NCI-H2196 treated with DMSO at 0.1 percent for 48 hours (cell line): ENCODE data around the gene PLEKHA5.
"Not testable (repeated sequence)": the region's sequence is repeated elsewhere in the genome, so short reads cannot be mapped to it uniquely, and the experiment has no call there.

Experiments used
- DNase-seq: peaks from one replicate; lab custom pipeline; 2025; ENCODE audit not compliant: unreplicated experiment; lab: John Stamatoyannopoulos, UW

PLEKHA5 gene

DNA sequence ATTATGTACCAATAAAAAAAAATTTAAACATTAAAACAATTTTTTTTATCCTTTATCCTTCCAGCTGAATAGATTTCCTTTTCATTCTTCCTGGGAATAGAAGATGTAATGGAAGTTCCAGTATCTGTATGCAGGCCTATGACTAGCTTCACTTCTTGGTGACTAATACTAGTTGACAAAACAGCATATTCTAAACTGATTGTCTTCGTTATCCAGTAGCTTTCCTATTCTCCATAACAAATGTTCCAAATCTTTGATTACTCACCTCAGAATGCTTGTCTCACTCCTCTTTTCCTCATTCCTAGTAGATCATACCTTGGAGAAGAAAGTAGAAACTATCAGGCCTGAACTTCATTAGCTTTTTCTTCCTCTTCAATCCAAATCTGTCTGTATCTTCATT lies 70.7 kb downstream of the PLEKHA5 start:
- no peak for DNase-seq

DNA sequence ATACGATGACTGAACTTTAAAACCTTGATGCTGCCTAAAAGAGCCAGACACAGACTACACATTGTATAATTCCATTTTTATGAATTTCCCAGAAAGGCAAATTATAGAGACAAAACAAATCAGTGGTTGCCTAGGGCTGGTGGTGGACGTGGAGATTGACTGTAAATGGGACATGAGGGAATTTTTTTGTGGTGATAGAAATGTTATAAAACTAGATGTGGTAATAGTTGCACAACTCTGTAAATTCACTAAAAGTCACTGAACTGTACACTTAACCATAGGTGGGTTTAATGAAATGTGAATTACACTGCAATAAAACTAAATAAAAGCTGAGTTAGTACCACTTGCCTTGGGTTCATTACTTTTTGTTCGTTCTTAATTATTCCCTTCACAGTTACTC lies 72.1 kb downstream of the PLEKHA5 start:
- DNase-seq, result no peak

GRCh38 chr12:19203013-19203412 lies 73.5 kb downstream of the PLEKHA5 start:
- no peak for DNase-seq

DNA sequence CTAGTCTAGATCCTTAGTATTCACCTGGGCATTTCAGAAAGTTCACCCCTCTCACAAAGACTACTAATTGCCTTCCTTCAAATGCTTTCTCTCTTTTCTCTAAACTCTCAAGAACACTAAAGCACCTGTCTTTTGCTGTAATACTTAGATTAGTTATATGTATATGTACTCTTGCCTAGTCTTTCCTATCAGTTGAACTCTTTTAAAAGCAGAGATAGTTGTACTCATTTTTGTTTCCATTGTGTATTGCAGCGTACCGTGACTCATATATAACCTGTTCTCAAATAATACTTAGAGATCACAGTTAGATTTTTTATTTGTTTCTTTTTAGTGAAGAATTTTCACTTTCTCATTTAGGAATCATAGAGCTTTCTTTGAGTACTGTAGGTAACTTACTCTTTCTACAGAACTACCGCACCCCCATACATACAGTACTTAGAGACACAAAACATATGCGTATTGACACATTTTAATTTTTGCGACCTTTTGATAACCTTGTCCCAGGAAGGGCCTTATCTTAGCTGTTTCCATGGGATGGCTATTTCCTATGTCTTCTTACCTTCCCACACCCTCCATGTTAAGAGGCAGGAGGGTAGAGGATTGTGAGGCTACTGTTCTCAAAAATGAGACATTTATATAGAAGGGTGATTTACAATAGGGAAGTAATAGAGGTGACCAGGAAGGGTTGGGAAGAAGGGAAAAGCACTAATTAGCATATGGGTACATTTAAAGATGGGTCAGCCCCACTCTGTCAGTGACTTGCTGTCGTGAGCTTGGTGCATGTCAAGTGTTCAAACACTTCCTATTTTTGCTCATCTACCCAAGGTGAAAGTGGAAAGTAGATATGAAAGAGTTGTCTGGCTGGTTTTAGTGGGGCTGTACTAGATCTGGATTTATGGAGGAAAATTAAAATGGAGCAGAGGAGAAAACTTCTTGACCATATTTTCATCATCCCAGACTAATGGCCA lies 74.3 kb downstream of the PLEKHA5 start:
- no peak for DNase-seq

GRCh38 chr12:19205120-19205519 lies 75.6 kb downstream of the PLEKHA5 start:
- no peak for DNase-seq

DNA sequence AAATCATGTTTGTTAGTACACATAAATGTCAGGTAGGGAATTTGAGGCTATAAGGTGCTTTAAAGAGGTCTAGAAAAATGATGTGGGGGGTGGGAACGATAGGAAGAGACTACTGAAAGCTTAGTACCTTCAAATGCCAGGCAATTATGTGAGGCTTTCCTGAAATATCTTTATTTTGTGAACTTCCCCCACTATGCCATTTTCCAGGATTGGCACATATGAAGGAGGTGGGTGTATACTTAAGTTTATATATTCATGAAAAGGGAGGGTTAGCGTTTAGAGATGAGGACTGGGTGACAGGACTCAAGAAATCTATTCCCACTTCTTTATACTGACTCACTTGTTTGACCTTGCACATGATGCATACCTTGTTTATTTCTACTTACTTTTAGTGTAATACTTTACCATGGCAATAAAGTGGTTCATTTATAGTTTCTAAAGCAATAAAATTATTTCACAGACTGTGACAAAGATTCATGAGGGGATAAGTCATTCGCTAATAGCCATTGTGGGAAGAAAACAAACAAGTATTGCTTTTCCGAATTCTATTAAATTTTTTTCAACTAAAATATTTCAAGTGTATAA lies 77.1 kb downstream of the PLEKHA5 start:
- DNase-seq, result no peak

- DNase-seq, result no peak
These were observed 78.9 kb downstream of the PLEKHA5 start for GRCh38 chr12:19208456-19208855.

DNA sequence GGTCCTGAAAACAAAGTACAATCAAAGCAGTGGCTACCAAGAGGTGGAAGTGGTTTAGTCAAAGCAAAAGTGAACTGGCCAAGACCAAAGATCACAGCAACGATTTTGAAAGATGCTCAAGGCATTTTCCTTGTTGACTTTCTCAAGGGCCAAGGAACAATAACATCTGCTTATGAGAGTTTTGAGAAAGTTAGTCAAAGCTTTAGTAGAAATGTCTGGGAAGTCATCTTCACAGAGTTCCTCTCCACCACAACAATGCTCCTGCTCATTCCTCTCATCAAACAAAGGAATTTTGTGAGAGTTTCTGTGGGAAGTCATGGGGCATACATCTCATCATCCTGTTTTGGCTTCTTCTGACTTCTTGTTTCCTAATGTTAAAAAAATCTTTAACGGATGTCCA lies 80.1 kb downstream of the PLEKHA5 start:
- DNase-seq, result no peak

GRCh38 chr12:19211802-19212201 lies 82.3 kb downstream of the PLEKHA5 start:
- no peak for DNase-seq

DNA sequence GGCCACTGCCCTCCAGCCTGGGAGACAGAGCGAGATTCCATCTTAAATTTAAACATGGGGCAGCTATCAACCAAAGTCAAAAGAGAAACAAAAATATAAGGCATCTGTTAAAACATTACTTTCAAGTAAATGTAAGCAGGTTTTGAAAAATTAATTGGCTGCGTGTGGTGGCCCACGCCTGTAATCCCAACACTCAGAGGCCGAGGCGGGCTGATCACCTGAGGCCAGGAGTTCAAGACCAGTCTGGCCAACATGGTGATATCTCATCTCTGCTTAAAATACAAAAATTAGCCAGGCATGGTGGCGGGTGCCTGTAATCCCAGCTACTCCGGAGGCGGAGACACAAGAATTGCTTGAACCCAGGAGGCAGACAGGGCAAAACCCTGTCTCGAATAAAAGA lies 82.7 kb downstream of the PLEKHA5 start:
- DNase-seq, result no peak

DNA sequence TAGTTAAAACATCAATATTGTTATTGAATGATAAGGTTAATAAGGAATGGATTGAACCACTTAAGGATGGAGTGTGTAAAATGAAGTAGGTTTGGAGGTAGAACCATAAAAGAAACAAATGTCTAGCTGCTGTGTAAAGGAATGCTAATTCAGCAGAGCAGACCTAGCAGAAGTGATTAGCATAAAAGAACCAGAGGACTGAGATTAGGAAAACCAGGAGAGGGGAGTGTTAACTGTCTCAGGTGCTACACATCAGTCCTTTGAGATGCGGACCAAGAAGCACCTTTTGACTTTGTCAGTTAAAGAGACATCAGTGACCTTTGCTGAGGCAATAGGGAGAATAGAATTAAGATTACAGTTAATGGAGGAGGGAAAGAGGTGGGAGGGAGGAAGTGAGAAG lies 84.5 kb downstream of the PLEKHA5 start:
- DNase-seq, result no peak

DNA sequence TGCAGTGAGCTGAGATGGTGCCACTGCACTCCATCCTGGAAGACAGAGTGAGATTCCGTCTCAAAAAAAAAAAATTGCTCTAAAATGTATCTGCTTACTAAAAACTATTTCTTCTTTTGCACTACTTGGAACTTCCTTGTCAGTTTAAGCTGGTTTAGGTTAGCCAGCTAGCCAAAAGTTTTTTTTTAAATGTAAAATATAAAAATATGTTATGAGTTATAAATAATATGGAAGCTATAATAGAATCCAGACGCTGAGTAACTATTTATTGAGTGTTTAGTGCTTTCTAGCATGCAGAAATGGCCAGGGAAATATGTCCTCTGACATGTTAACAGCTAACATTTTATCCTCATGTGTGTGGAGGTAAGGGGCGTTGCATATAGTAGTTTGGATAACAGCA lies 85.6 kb downstream of the PLEKHA5 start:
- DNase-seq, result no peak

- DNase-seq, result no peak
These were observed 87.9 kb downstream of the PLEKHA5 start for GRCh38 chr12:19217446-19217845.

DNA sequence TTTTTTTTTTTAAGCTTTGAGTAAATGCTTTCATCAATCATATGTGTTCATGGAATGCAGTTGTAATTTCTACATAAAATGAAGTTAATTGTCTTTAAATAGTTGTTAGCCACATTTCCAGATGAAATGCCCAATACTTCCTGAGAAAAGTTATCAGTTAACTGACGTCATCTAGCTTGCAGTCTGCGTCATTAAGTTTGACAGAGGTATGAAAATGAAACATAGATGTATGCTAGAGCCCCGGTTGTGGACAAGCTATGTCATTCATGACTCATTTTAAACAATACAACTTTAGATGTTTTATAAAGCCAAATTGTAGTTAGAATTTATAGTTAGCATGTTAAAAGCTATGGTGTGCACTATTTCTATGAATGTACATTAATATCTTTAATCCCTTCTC lies 90.7 kb downstream of the PLEKHA5 start:
- DNase-seq, result no peak

- DNase-seq, result no peak
These were observed 91.4 kb downstream of the PLEKHA5 start for GRCh38 chr12:19220852-19221466.

DNA sequence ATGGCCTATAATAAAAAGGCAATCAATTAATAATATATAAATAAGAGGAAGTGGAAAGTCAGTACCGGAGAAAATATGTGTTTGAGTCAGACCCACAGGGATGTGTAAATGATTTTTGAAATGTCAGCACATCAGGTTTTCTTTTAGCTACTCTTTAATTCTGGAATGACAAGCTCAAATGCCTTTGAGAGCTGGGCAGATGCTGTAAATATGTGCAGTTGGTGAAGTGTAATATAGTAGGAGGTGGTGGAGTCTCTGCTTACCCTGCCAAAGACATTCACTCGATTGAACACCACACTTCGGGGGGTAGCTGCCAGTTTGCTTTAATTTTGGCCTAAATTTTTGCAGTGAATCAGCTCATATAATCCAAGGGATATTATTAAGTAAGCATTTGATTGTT lies 93.0 kb downstream of the PLEKHA5 start:
- no peak for DNase-seq

DNA sequence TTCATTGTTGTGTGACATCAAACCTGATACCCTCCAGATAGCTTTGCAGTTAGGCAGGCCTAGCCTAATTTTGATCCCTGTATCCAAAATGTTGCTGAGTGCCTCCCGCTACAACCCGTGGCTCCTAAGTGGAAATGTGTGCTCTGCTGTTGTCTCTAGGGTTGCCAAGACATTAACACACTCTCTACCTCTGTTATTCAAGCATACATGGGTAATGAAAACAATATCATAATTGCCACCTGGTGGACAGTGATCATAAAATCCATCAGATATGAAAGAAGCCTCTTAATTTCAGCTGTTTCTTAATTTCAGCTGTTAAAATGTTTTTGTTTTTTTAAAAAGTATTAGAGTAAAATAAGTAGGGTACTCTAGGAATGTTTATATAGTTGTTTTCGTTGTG lies 93.5 kb downstream of the PLEKHA5 start:
- no peak for DNase-seq

DNA sequence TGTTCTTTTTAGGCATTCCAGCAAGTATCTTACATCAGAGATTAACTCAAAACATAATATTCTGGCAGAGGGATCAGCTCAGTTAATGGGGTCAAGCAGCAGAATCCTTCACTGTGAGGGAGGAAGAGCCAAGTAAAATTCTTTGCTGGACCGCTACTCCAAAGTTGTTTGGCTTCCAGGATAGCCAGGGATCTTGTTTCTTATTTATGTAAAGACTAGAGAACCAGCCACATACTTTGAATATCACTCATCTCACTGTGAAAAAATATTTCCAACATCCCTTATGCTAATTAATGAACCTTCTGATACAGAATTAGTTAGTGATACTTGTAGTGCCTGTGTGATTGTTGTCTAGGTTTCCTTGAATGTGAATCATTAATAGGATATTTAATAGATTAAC lies 94.2 kb downstream of the PLEKHA5 start:
- no peak for DNase-seq

DNA sequence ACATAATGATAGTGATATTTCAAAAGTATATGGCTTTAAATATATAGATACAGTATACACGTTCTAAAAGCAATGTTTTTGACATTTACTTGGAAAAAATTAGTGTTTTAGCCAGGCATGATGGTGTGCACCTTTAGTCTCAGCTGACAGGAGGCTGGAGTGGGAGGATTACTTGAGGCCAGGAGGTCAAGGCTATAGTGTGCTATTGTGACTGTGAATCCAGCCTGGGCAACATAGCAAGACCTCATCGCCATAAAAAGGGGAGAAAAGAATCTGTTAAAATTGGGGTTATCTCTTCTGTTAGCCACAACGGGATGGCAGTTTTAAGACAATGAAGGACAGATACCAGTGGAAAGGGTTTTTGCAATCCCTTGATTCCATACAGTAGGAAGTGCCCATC lies 95.2 kb downstream of the PLEKHA5 start:
- DNase-seq, result no peak

- DNase-seq, result no peak
These were observed 97.8 kb downstream of the PLEKHA5 start for GRCh38 chr12:19227190-19227879.

GRCh38 chr12:19227880-19228210 lies 98.3 kb downstream of the PLEKHA5 start:
- DNase-seq, result no peak

GRCh38 chr12:19229021-19229420 lies 99.5 kb downstream of the PLEKHA5 start:
- not testable (repeated sequence) for DNase-seq
